ENCODE measurements around the gene CMTM8. TPM values are rescaled to one million over a fixed set of nuclear protein-coding genes. Genes with fewer than 3 reads are reported as not detected.

Gene CMTM8
- total and polyA plus RNA-seq, 2 of the 8 experiments (the other 6 are each of a cell fraction or from before 2014, with no cell fraction given) = 10.5 to 22.4 TPM

GRCh38 chr3:32200490-32200889 is 38.0 kb upstream of the CMTM8 start (continued):
- TF ChIP-seq SP4 (IDR thresholded peaks at IDR 0.05; ENCODE audit: low read length) = no peak
- no peak for TF ChIP-seq NRF1 (IDR thresholded peaks at IDR 0.05; ENCODE audit: low read depth, low read length)
